NCI-H2227 (cell line): ENCODE results near the gene ADISSP.

Experiments used
- DNase-seq: peaks from one replicate; lab custom pipeline; 2025; ENCODE audit not compliant: unreplicated experiment; lab: John Stamatoyannopoulos, UW

ADISSP gene

GRCh38 chr20:3739054-3739925 lies 28.3 kb downstream of the ADISSP start:
- DNase-seq = no peak

- DNase-seq = no peak
These were observed 29.2 kb downstream of the ADISSP start for GRCh38 chr20:3738111-3739053.

- DNase-seq = no peak
These were observed 31.8 kb downstream of the ADISSP start for GRCh38 chr20:3735768-3736167.

GRCh38 chr20:3734111-3734843 lies 33.3 kb downstream of the ADISSP start:
- DNase-seq = no peak

GRCh38 chr20:3733119-3733995 lies 34.2 kb downstream of the ADISSP start:
- no peak for DNase-seq

GRCh38 chr20:3732327-3733118 lies 35.0 kb downstream of the ADISSP start, which contains the start of gene HSPA12B:
Gene HSPA12B, plus strand, starts transcription at chr20:3732685. Its CDS starts 5,990 bp downstream, at chr20:3738675.
- DNase-seq = peak; percentile 57

- no peak for DNase-seq
These were observed 35.6 kb downstream of the ADISSP start for GRCh38 chr20:3731944-3732326.

- DNase-seq = no peak
These were observed 36.5 kb downstream of the ADISSP start for GRCh38 chr20:3730803-3731672.

- DNase-seq = no peak
These were observed 37.6 kb downstream of the ADISSP start for GRCh38 chr20:3729811-3730540.

- DNase-seq = no peak
These were observed 38.2 kb downstream of the ADISSP start for GRCh38 chr20:3729378-3729777.

GRCh38 chr20:3728876-3729275 lies 38.7 kb downstream of the ADISSP start:
- no peak for DNase-seq

GRCh38 chr20:3728354-3728753 lies 39.2 kb downstream of the ADISSP start:
- no peak for DNase-seq

GRCh38 chr20:3727401-3728021 lies 40.0 kb downstream of the ADISSP start:
- no peak for DNase-seq

GRCh38 chr20:3724356-3724755 lies 43.2 kb downstream of the ADISSP start:
- no peak for DNase-seq

- DNase-seq = no peak
These were observed 44.3 kb downstream of the ADISSP start for GRCh38 chr20:3723284-3723683.

- DNase-seq = no peak
These were observed 45.6 kb downstream of the ADISSP start for GRCh38 chr20:3721912-3722311.

GRCh38 chr20:3720626-3721025 lies 46.9 kb downstream of the ADISSP start:
- DNase-seq = no peak
